ENCODE data around the gene TPD52L3.

TPD52L3 gene

DNA sequence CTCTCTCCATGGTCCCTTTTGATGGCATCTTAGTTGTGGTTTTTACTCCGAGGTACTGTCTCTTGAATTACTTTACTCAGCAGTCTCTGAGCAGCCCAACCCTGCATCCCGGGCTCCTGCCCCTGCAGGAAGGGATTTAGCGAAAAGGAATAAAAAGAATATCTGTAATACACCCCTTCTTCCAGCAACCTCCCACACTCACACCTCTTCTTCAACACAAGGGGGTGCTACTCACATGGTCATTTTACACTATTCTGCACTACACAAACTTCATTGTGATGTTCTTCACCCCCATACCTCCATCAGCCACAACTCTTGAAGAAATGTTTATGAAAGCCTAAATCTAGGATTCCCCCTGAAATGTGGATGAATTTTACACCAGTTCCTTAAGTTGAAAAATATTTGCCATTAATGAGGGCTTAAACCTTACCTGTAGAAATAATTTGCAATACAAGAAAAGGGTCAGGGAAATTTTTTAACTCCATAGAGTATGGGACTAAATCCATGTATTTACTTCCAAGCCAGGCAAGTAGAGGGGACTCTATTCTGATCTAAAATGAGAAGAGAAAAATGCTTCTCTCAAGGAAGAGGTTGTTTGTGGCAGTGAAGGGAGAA, 26.0 kb downstream of the TPD52L3 start:
- H3K4me1 ChIP-seq (ENCODE audit: control insufficient read depth, insufficient read depth, low read length, unreplicated experiment): peaks cover 27% of the 10 kb centered on the region
- no peaks in the 10 kb centered on the region for H3K79me2 ChIP-seq (ENCODE audit: control insufficient read depth, insufficient read depth, low read length, unreplicated experiment)
- no peak overlapping the region for H3K4me3 ChIP-seq (ENCODE audit: low read depth, low read length)
- no peaks in the 10 kb centered on the region for H3K27me3 ChIP-seq (ENCODE audit: insufficient read depth, low read length)
- peak overlapping the region; percentile 97 for H2AFZ ChIP-seq (ENCODE audit: low read length, unreplicated experiment)
- H3K36me3 ChIP-seq (ENCODE audit: insufficient read depth, low read length): no peaks in the 10 kb centered on the region
- H3K27ac ChIP-seq (ENCODE audit: low read depth, low read length): 0 out of 2 replicates have a peak overlapping the region, but pooled peaks have one; percentile 1

DNA sequence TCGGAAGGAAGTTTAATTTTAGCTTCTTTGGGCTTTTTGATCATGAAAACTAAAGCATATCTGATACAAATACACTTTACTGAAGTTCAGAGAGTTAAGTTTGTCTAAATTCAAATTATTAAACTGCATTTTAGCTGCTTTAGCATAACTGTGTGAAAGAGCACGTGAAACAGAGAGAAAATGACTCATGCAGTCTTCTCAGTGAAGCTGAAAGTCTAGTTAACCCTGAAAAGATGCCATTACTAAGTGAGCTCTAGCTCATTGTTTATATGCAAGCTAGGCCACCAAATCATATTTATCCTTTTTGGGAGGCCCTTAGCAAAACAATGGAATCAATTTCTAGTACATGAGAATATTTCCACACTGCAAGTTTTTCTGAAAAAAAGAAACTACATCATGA, 27.6 kb downstream of the TPD52L3 start:
- Histone ChIP-seq H3K27me3 (ENCODE audit: insufficient read depth, low read length) (no peaks in the 10 kb centered on the region), H3K4me1 (ENCODE audit: control insufficient read depth, insufficient read depth, low read length, unreplicated experiment) (peaks cover 27% of the 10 kb centered on the region), H3K27ac (ENCODE audit: low read depth, low read length) (peak overlapping the region; percentile 59), H3K36me3 (ENCODE audit: insufficient read depth, low read length) (no peaks in the 10 kb centered on the region), H2AFZ (ENCODE audit: low read length, unreplicated experiment) (peak overlapping the region; percentile 86), H3K4me3 (ENCODE audit: low read depth, low read length) (no peak overlapping the region), H3K79me2 (ENCODE audit: control insufficient read depth, insufficient read depth, low read length, unreplicated experiment) (no peaks in the 10 kb centered on the region)

DNA sequence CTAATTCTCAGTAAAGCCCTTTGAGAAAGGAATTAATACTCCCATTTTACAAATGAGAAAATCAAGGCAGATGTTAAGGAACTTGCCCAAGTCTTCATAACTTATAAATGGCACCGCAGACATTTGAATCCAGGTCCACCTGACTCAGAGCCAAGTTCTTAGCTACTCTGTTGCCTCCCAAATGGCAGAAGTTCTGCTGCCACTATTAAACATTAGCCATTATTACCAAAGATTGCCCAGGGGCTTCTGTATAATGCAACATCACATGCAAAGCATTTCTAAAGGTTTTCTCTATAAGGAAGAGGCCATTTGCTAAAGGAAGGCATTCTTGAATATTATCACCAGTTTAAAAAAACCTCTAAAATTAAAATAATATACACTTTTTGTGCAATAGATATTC, 28.3 kb downstream of the TPD52L3 start:
- Histone ChIP-seq H3K4me1 (ENCODE audit: control insufficient read depth, insufficient read depth, low read length, unreplicated experiment) (peaks cover 27% of the 10 kb centered on the region), H3K4me3 (ENCODE audit: low read depth, low read length) (no peak overlapping the region), H3K27ac (ENCODE audit: low read depth, low read length) (no peak overlapping the region), H2AFZ (ENCODE audit: low read length, unreplicated experiment) (no peak overlapping the region), H3K79me2 (ENCODE audit: control insufficient read depth, insufficient read depth, low read length, unreplicated experiment) (no peaks in the 10 kb centered on the region), H3K27me3 (ENCODE audit: insufficient read depth, low read length) (no peaks in the 10 kb centered on the region), H3K36me3 (ENCODE audit: insufficient read depth, low read length) (no peaks in the 10 kb centered on the region)

DNA sequence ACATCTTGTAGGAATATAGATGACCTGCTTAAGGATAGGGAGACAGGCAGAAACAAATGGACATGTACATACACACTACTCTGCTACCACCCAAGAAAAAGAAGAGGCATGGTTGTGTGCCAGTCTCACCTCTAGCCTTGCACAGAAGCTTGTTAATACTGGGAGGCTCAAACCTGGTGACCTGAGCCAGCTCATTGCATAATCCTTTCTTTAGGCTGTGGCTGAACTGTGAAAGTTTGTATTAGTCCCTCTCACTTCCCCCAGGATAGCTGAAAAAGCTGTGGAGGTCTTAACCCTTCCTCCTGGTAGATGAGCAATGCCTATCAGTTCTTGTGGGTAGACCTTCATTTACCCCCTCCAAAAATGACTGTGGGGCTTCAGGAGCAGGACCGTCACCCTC, 28.7 kb downstream of the TPD52L3 start:
- Histone ChIP-seq H3K27ac (ENCODE audit: low read depth, low read length) (no peak overlapping the region), H3K79me2 (ENCODE audit: control insufficient read depth, insufficient read depth, low read length, unreplicated experiment) (no peaks in the 10 kb centered on the region), H3K4me1 (ENCODE audit: control insufficient read depth, insufficient read depth, low read length, unreplicated experiment) (peaks cover 27% of the 10 kb centered on the region), H2AFZ (ENCODE audit: low read length, unreplicated experiment) (no peak overlapping the region), H3K4me3 (ENCODE audit: low read depth, low read length) (no peak overlapping the region), H3K27me3 (ENCODE audit: insufficient read depth, low read length) (no peaks in the 10 kb centered on the region), H3K36me3 (ENCODE audit: insufficient read depth, low read length) (no peaks in the 10 kb centered on the region)

DNA sequence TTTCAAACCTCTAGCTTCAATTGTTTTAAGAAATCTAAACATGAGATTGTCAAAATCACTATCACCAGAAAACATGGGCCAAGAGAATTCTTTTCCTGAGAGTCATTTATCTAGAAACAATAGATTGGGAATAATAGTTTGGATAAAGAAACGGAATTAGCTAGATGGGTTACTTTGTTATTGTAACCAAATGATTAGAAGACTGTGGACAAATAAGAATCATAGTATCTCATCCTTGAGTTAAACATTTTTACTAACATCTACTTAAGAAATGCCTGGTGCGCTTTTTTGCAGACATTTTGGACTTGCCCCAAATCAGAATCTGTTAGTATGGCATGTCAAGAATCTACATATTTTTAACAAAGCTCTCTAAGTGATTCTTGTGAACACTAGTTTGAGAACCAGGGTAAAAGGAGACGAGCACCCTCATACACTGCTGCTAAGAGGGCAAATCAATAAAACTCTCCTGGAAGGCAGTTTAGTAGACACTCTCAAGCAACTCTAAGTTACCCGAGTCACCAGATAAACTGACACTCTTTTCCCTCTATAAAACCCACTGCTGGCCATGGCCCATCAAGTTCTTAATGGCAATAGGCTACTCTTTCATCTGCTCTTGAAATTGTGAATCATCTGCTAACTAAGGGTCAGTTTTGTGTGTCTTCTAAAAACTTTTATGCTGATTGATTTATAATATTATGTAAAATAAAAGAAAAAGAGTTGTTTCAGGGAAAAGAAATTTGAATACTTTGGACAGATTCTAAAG, 39.1 kb downstream of the TPD52L3 start:
- H3K79me2 ChIP-seq (ENCODE audit: control insufficient read depth, insufficient read depth, low read length, unreplicated experiment): no peaks in the 10 kb centered on the region
- no peak overlapping the region for H2AFZ ChIP-seq (ENCODE audit: low read length, unreplicated experiment)
- H3K27ac ChIP-seq (ENCODE audit: low read depth, low read length): no peak overlapping the region
- H3K27me3 ChIP-seq (ENCODE audit: insufficient read depth, low read length): no peaks in the 10 kb centered on the region
- H3K36me3 ChIP-seq (ENCODE audit: insufficient read depth, low read length): no peaks in the 10 kb centered on the region
- H3K4me1 ChIP-seq (ENCODE audit: control insufficient read depth, insufficient read depth, low read length, unreplicated experiment): peaks cover 3% of the 10 kb centered on the region
- H3K4me3 ChIP-seq (ENCODE audit: low read depth, low read length): no peak overlapping the region

DNA sequence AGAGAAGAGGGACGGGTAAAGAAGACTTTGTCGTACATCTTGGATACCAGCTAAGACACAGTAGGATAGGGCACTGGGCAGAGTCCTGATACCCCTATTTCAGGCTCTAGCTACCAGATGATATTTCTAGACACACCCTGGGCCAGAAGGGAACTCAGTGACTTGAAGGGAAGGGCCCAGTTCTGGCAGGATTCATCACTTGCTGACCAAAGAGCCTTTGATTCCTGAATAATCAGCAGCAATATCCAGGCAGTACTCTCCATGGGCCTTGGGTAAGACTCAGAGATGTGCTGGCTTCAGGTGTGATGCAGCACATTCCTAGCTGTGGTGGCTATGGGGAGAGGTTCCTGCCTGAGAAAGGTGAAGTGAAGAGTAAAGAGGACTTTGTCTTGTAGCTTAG, 40.7 kb downstream of the TPD52L3 start:
- no peaks in the 10 kb centered on the region for H3K79me2 ChIP-seq (ENCODE audit: control insufficient read depth, insufficient read depth, low read length, unreplicated experiment)
- H3K4me1 ChIP-seq (ENCODE audit: control insufficient read depth, insufficient read depth, low read length, unreplicated experiment): peaks cover 3% of the 10 kb centered on the region
- H2AFZ ChIP-seq (ENCODE audit: low read length, unreplicated experiment): no peak overlapping the region
- no peak overlapping the region for H3K27ac ChIP-seq (ENCODE audit: low read depth, low read length)
- no peaks in the 10 kb centered on the region for H3K27me3 ChIP-seq (ENCODE audit: insufficient read depth, low read length)
- H3K4me3 ChIP-seq (ENCODE audit: low read depth, low read length): no peak overlapping the region
- no peaks in the 10 kb centered on the region for H3K36me3 ChIP-seq (ENCODE audit: insufficient read depth, low read length)

Data from ACC112 (cell line).